Ishikawa (cell line): Measurements from ENCODE around the gene PPP4C.

Experiments
- CEBPB ChIP-seq: IDR thresholded peaks from 2 replicates; pipeline ENCODE4 v1.6.1; 2012
- CREB1 ChIP-seq: IDR thresholded peaks from 2 replicates; pipeline ENCODE4 v1.6.1; 2012; ENCODE audit warnings: low read depth
- EGR1 ChIP-seq: IDR thresholded peaks from 2 replicates; pipeline ENCODE4 v1.6.1; 2012
- EP300 ChIP-seq: IDR thresholded peaks from 2 replicates; pipeline ENCODE4 v1.6.1; 2012; ENCODE audit warnings: borderline replicate concordance
- FOXM1 ChIP-seq: IDR thresholded peaks from 2 replicates; pipeline ENCODE4 v1.6.1; 2012; ENCODE audit warnings: low read depth, borderline replicate concordance
- MAX ChIP-seq: IDR thresholded peaks from 2 replicates; pipeline ENCODE4 v1.6.1; 2012
- NFIC ChIP-seq: IDR thresholded peaks from 2 replicates; pipeline ENCODE4 v1.6.1; 2012
- RAD21 ChIP-seq: IDR thresholded peaks from 2 replicates; pipeline ENCODE4 v1.6.1; 2012; ENCODE audit warnings: low read depth
- REST ChIP-seq: IDR thresholded peaks from 2 replicates; pipeline ENCODE4 v1.6.1; 2012; ENCODE audit warnings: low read depth, mild to moderate bottlenecking
- TAF1 ChIP-seq: IDR thresholded peaks from 2 replicates; pipeline ENCODE4 v1.6.1; 2012; ENCODE audit warnings: low read depth, mild to moderate bottlenecking
- TCF12 ChIP-seq: IDR thresholded peaks from 2 replicates; pipeline ENCODE4 v1.6.1; 2012; ENCODE audit warnings: low read depth
- TEAD4 ChIP-seq: IDR thresholded peaks from 2 replicates; pipeline ENCODE4 v1.6.1; 2012
- USF1 ChIP-seq: IDR thresholded peaks from 2 replicates; pipeline ENCODE4 v1.6.1; 2012
- YY1 ChIP-seq: IDR thresholded peaks from 2 replicates; pipeline ENCODE4 v1.6.1; 2012; ENCODE audit warnings: low read depth
- ZBTB7A ChIP-seq: IDR thresholded peaks from 2 replicates; pipeline ENCODE4 v1.6.1; 2012; ENCODE audit warnings: low read depth

PPP4C gene

GRCh38 chr16:30115238-30115637 is 39.4 kb downstream of the PPP4C start:
- TF ChIP-seq EGR1 (peak; percentile 29; the same call in 1 of the 2 replicates), FOXM1 (no peak), MAX (0 out of 2 replicates have a peak, but pooled peaks have one; percentile 36), USF1 (no peak), TCF12 (peak; percentile 76), ZBTB7A (no peak), YY1 (no peak), EP300 (no peak), NFIC (no peak), RAD21 (no peak), TEAD4 (no peak), REST (no peak), CREB1 (no peak), TAF1 (no peak), CEBPB (no peak)

GRCh38 chr16:30116291-30117207 is 40.8 kb downstream of the PPP4C start:
- no peak for TF ChIP-seq TEAD4
- TF ChIP-seq YY1 = no peak
- no peak for TF ChIP-seq EGR1
- no peak for TF ChIP-seq RAD21
- TF ChIP-seq NFIC = no peak
- no peak for TF ChIP-seq USF1
- TF ChIP-seq CREB1 = no peak
- no peak for TF ChIP-seq TAF1
- no peak for TF ChIP-seq REST
- no peak for TF ChIP-seq CEBPB
- no peak for TF ChIP-seq ZBTB7A
- no peak for TF ChIP-seq EP300
- no peak for TF ChIP-seq FOXM1
- TF ChIP-seq TCF12 = no peak
- TF ChIP-seq MAX = no peak

GRCh38 chr16:30117768-30118167 is 42.0 kb downstream of the PPP4C start:
- no peak for TF ChIP-seq USF1
- TF ChIP-seq FOXM1 = no peak
- no peak for TF ChIP-seq MAX

GRCh38 chr16:30119428-30119827 is 43.6 kb downstream of the PPP4C start:
- TF ChIP-seq MAX = no peak

GRCh38 chr16:30120340-30121105 is 44.7 kb downstream of the PPP4C start:
- TF ChIP-seq FOXM1 (no peak), EP300 (no peak), ZBTB7A (no peak), NFIC (no peak), CEBPB (no peak), CREB1 (no peak), RAD21 (no peak), USF1 (no peak), TCF12 (no peak), TAF1 (no peak), EGR1 (no peak), TEAD4 (no peak), MAX (no peak), REST (no peak), YY1 (no peak)
